ENCODE results near the gene KIF3B. TPM values are rescaled to one million over a fixed set of nuclear protein-coding genes. Genes with fewer than 3 reads are reported as not detected.
A peak's percentile ranks its signal among the peaks of the same experiment; 100 is the strongest.

KIF3B gene
- total and polyA plus RNA-seq, 2 of the 13 experiments (the other 11 are each of a cell fraction or from before 2014, with no cell fraction given): 23.6 to 28.8 TPM

DNA sequence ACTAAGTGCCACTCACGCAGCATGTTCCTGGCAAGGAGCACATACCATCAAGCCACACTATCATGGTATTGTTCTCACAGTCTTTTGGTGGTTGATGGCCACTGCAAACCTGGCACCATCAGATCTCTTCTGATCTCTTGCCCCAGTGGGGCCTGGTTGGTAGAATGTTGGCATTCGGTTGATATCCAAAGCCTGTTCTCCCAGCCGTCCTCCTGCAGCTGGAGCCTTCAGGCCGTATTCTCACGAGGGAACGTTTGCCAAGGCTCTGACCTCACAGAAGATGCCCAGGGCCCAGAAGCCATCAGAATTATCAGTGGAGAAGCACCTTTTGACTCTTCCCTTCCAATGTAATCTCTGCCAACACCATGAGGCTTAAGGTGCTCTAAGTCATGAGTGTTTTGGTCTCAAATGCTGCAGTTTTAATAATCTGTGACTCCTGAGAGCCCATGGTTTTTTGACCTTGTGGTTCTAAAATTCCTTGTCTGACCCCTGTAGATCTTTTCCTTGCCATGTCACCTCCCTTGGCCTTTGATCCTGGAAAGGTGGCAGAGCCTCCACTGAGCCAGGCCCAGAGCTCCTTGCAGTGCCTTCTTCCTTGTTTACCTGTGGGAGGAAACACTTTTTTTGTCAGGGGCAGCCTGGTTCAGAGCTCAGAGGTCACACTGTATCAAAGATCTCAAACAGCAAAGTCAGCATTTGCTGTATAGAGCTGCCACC is 42.0 kb upstream of the KIF3B start (continued):
- 0 out of 2 replicates have a peak, but pooled peaks have one; percentile 57 for TF ChIP-seq MIXL1 (CRISPR knock-in tag; IDR thresholded peaks at IDR 0.05)
- peak; percentile 81; the same call in 1 of the 2 replicates for TF ChIP-seq THRA (CRISPR knock-in tag; IDR thresholded peaks at IDR 0.05; ENCODE audit: borderline replicate concordance)
- TF ChIP-seq ELF1 (CRISPR knock-in tag; IDR thresholded peaks at IDR 0.05): peak; percentile 82
- TF ChIP-seq KAT8 (CRISPR knock-in tag; IDR thresholded peaks at IDR 0.05): peak; percentile 49; the same call in 1 of the 2 replicates
- TF ChIP-seq, protein P1, sequence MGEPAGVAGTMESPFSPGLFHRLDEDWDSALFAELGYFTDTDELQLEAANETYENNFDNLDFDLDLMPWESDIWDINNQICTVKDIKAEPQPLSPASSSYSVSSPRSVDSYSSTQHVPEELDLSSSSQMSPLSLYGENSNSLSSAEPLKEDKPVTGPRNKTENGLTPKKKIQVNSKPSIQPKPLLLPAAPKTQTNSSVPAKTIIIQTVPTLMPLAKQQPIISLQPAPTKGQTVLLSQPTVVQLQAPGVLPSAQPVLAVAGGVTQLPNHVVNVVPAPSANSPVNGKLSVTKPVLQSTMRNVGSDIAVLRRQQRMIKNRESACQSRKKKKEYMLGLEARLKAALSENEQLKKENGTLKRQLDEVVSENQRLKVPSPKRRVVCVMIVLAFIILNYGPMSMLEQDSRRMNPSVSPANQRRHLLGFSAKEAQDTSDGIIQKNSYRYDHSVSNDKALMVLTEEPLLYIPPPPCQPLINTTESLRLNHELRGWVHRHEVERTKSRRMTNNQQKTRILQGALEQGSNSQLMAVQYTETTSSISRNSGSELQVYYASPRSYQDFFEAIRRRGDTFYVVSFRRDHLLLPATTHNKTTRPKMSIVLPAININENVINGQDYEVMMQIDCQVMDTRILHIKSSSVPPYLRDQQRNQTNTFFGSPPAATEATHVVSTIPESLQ (CRISPR knock-in tag; conservative IDR thresholded peaks at IDR 0.05): no peak
- 0 out of 2 replicates have a peak, but pooled peaks have one; percentile 19 for TF ChIP-seq ZBTB26 (CRISPR knock-in tag; IDR thresholded peaks at IDR 0.05; ENCODE audit: borderline replicate concordance)
- no peak for TF ChIP-seq AGO1 (IDR thresholded peaks at IDR 0.05; ENCODE audit: low read depth, low read length, poor library complexity, severe bottlenecking)
- no peak; the same call in 1 of the 2 replicates for TF ChIP-seq CENPT (CRISPR knock-in tag; IDR thresholded peaks at IDR 0.05; ENCODE audit: low read depth)
- 0 out of 2 replicates have a peak, but pooled peaks have one; percentile 60 for TF ChIP-seq ATF5 (CRISPR knock-in tag; IDR thresholded peaks at IDR 0.05; ENCODE audit: low read depth)
- TF ChIP-seq, protein P2, sequence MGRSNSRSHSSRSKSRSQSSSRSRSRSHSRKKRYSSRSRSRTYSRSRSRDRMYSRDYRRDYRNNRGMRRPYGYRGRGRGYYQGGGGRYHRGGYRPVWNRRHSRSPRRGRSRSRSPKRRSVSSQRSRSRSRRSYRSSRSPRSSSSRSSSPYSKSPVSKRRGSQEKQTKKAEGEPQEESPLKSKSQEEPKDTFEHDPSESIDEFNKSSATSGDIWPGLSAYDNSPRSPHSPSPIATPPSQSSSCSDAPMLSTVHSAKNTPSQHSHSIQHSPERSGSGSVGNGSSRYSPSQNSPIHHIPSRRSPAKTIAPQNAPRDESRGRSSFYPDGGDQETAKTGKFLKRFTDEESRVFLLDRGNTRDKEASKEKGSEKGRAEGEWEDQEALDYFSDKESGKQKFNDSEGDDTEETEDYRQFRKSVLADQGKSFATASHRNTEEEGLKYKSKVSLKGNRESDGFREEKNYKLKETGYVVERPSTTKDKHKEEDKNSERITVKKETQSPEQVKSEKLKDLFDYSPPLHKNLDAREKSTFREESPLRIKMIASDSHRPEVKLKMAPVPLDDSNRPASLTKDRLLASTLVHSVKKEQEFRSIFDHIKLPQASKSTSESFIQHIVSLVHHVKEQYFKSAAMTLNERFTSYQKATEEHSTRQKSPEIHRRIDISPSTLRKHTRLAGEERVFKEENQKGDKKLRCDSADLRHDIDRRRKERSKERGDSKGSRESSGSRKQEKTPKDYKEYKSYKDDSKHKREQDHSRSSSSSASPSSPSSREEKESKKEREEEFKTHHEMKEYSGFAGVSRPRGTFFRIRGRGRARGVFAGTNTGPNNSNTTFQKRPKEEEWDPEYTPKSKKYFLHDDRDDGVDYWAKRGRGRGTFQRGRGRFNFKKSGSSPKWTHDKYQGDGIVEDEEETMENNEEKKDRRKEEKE (IDR thresholded peaks at IDR 0.05): no peak
- peak; percentile 63; the same call in 1 of the 2 replicates for TF ChIP-seq IRF2 (CRISPR knock-in tag; IDR thresholded peaks at IDR 0.05)
- peak; percentile 87 for TF ChIP-seq ZEB1 (IDR thresholded peaks at IDR 0.05; ENCODE audit: insufficient replicate concordance, low read depth)
- no peak for TF ChIP-seq HOXA5 (CRISPR knock-in tag; IDR thresholded peaks at IDR 0.05)
- TF ChIP-seq ZFP36L2 (CRISPR knock-in tag; IDR thresholded peaks at IDR 0.05): no peak
- no peak for TF ChIP-seq ZNF672 (CRISPR knock-in tag; IDR thresholded peaks at IDR 0.05)
- no peak for TF ChIP-seq TERF1 (CRISPR knock-in tag; IDR thresholded peaks at IDR 0.05)
